Muscle of back (tissue), 13 donors: ENCODE results near the gene CREG1. TPM values are rescaled to one million over a fixed set of nuclear protein-coding genes. Genes with fewer than 3 reads are reported as not detected.
"Not testable (repeated sequence)": the region's sequence is repeated elsewhere in the genome, so short reads cannot be mapped to it uniquely, and the experiment has no call there.

Experiments
- DNase-seq, 3 donors: peaks; one replicate each; pipeline versions ENCODE4 v3.0.0 to v3.0.0-alpha.2; 2013
- long read RNA-seq, 9 donors: transcript quantifications; one replicate each; lab custom pipeline, GENCODE V29; 2026
- polyA plus RNA-seq, 10 donors: library from polyadenylated mRNA; unstranded; fragments of 120-200 nt; gene quantifications; one replicate each; pipeline ENCODE4 v1.2.1, GENCODE V29; 2013; ENCODE audit not compliant: insufficient read length in 10 of 10

CREG1 gene
- 10 to 100 TPM; 28.7 to 45.3 (median 39.0) TPM for polyA plus RNA-seq
- long read RNA-seq, donor 1, transcript CREG1-201 (4 exons, 1,974 nt), result major isoform, 19 of 19 reads
- long read RNA-seq, donor 1, partial matches to known transcripts, result 0 of 19 reads
- long read RNA-seq, donor 1, other reads (novel, unspliced or antisense), result 0 of 19 reads
- long read RNA-seq, donor 2, transcript CREG1-201 (4 exons, 1,974 nt), result major isoform, 13 of 13 reads
- long read RNA-seq, donor 2, partial matches to known transcripts, result 0 of 13 reads
- long read RNA-seq, donor 2, other reads (novel, unspliced or antisense), result 0 of 13 reads
- long read RNA-seq, donor 3, result 0 reads
- long read RNA-seq, donor 4, transcript CREG1-201 (4 exons, 1,974 nt), result major isoform, 16 of 16 reads
- long read RNA-seq, donor 4, partial matches to known transcripts, result 0 of 16 reads
- long read RNA-seq, donor 4, other reads (novel, unspliced or antisense), result 0 of 16 reads
- long read RNA-seq, donor 5, transcript CREG1-201 (4 exons, 1,974 nt), result major isoform, 23 of 23 reads
- long read RNA-seq, donor 5, partial matches to known transcripts, result 0 of 23 reads
- long read RNA-seq, donor 5, other reads (novel, unspliced or antisense), result 0 of 23 reads
- long read RNA-seq, donor 6, transcript CREG1-201 (4 exons, 1,974 nt), result major isoform, 16 of 16 reads
- long read RNA-seq, donor 6, partial matches to known transcripts, result 0 of 16 reads
- long read RNA-seq, donor 6, other reads (novel, unspliced or antisense), result 0 of 16 reads
- long read RNA-seq, donor 7, transcript CREG1-201 (4 exons, 1,974 nt), result major isoform, 7 of 7 reads
- long read RNA-seq, donor 7, partial matches to known transcripts, result 0 of 7 reads
- long read RNA-seq, donor 7, other reads (novel, unspliced or antisense), result 0 of 7 reads
- long read RNA-seq, donor 8, transcript CREG1-201 (4 exons, 1,974 nt), result major isoform, 15 of 15 reads
- long read RNA-seq, donor 8, partial matches to known transcripts, result 0 of 15 reads
- long read RNA-seq, donor 8, other reads (novel, unspliced or antisense), result 0 of 15 reads
- long read RNA-seq, donor 9, partial matches to known transcripts, result 0 of 2 reads
- long read RNA-seq, donor 9, other reads (novel, unspliced or antisense), result 0 of 2 reads

GRCh38 chr1:167553136-167554027 is at the start of gene CREG1:
Gene CREG1 (minus strand): TSS chr1:167553762.
- peak; percentile 88 to 97 (median 92) for DNase-seq

GRCh38 chr1:167602840-167603239 is 49.3 kb upstream of the CREG1 start:
- no peak for DNase-seq

GRCh38 chr1:167601442-167602383 is 48.2 kb upstream of the CREG1 start:
- DNase-seq, result peak in 1 of 3 donors; percentile 51

GRCh38 chr1:167599957-167600581 is 46.5 kb upstream of the CREG1 start:
- peak; percentile 27 to 74 (median 42) for DNase-seq

- no peak for DNase-seq
Measured at GRCh38 chr1:167594822-167595221, 41.3 kb upstream of the CREG1 start.

GRCh38 chr1:167593860-167594259 is 40.3 kb upstream of the CREG1 start:
- no peak for DNase-seq

GRCh38 chr1:167592475-167592874 is 38.9 kb upstream of the CREG1 start:
- DNase-seq, result no peak

- DNase-seq, result no peak
Measured at GRCh38 chr1:167588361-167588760, 34.8 kb upstream of the CREG1 start.

- no peak for DNase-seq
Measured at GRCh38 chr1:167587872-167588271, 34.3 kb upstream of the CREG1 start.

- DNase-seq, result no peak
Measured at GRCh38 chr1:167587342-167587741, 33.8 kb upstream of the CREG1 start.

- no peak for DNase-seq
Measured at GRCh38 chr1:167584581-167584980, 31.0 kb upstream of the CREG1 start.

GRCh38 chr1:167582722-167583121 is 29.2 kb upstream of the CREG1 start:
- no peak for DNase-seq

- no peak for DNase-seq
Measured at GRCh38 chr1:167582064-167582463, 28.5 kb upstream of the CREG1 start.

- DNase-seq, result no peak
Measured at GRCh38 chr1:167579986-167580385, 26.4 kb upstream of the CREG1 start.

- DNase-seq, result no peak
Measured at GRCh38 chr1:167578939-167579521, 25.5 kb upstream of the CREG1 start.

- no peak for DNase-seq
Measured at GRCh38 chr1:167575649-167576048, 22.1 kb upstream of the CREG1 start.

GRCh38 chr1:167573035-167573434 is 19.5 kb upstream of the CREG1 start:
- no peak for DNase-seq

- DNase-seq, result not testable (repeated sequence)
Measured at GRCh38 chr1:167570712-167571111, 17.1 kb upstream of the CREG1 start.

GRCh38 chr1:167567663-167568062 is 14.1 kb upstream of the CREG1 start:
- DNase-seq, result no peak
